Measurements from ENCODE around the gene PRMT2.

Gene PRMT2

GRCh38 chr21:46643379-46644177 lies 8.1 kb downstream of the PRMT2 start:
- ATAC-seq (no peak), DNase-seq (no peak)

- DNase-seq, result no peak
- no peak for ATAC-seq
These were observed 10.4 kb downstream of the PRMT2 start for GRCh38 chr21:46645840-46646239.

GRCh38 chr21:46646541-46647154 lies 11.2 kb downstream of the PRMT2 start:
- DNase-seq (no peak), ATAC-seq (peak; percentile 40)

GRCh38 chr21:46648539-46648938 lies 13.1 kb downstream of the PRMT2 start:
- no peak for DNase-seq
- ATAC-seq, result no peak

GRCh38 chr21:46649356-46649755 lies 13.9 kb downstream of the PRMT2 start:
- no peak for DNase-seq
- no peak for ATAC-seq

- DNase-seq, result no peak
- ATAC-seq, result no peak
These were observed 15.1 kb downstream of the PRMT2 start for GRCh38 chr21:46650476-46651098.

- ATAC-seq (no peak), DNase-seq (no peak)
These were observed 15.6 kb downstream of the PRMT2 start for GRCh38 chr21:46651121-46651520.

GRCh38 chr21:46655230-46655629 lies 19.8 kb downstream of the PRMT2 start:
- no peak for DNase-seq
- no peak for ATAC-seq

- no peak for ATAC-seq
- no peak for DNase-seq
These were observed 21.3 kb downstream of the PRMT2 start for GRCh38 chr21:46656820-46657219.

GRCh38 chr21:46660505-46660904 lies 25.0 kb downstream of the PRMT2 start:
- peak; percentile 49 for DNase-seq
- ATAC-seq, result peak; percentile 86

GRCh38 chr21:46661211-46661625 lies 25.7 kb downstream of the PRMT2 start:
- DNase-seq (peak; percentile 65), ATAC-seq (peak; percentile 41)

GRCh38 chr21:46661642-46662366 lies 26.3 kb downstream of the PRMT2 start:
- DNase-seq (peak; percentile 18), ATAC-seq (no peak)

GRCh38 chr21:46662367-46662654 lies 26.8 kb downstream of the PRMT2 start:
- ATAC-seq (no peak), DNase-seq (no peak)

GRCh38 chr21:46662765-46663500 lies 27.5 kb downstream of the PRMT2 start:
- no peak for ATAC-seq
- no peak for DNase-seq

- no peak for ATAC-seq
These were observed 28.3 kb downstream of the PRMT2 start for GRCh38 chr21:46663754-46664153.

GRCh38 chr21:46664316-46664995 lies 29.0 kb downstream of the PRMT2 start:
- ATAC-seq (no peak), DNase-seq (no peak)

More at GRCh38 chr21:46663754-46664153, 28.3 kb downstream of the PRMT2 start:
- DNase-seq, result no peak

- ATAC-seq, result no peak
- DNase-seq, result no peak
These were observed 30.1 kb downstream of the PRMT2 start for GRCh38 chr21:46665566-46665965.

GRCh38 chr21:46666941-46667740 lies 31.7 kb downstream of the PRMT2 start:
- peak; percentile 54 for ATAC-seq

GRCh38 chr21:46667741-46668380 lies 32.4 kb downstream of the PRMT2 start:
- DNase-seq (peak; percentile 29), ATAC-seq (peak; percentile 53)

More at GRCh38 chr21:46666941-46667740, 31.7 kb downstream of the PRMT2 start:
- DNase-seq, result peak; percentile 40

- DNase-seq (no peak), ATAC-seq (no peak)
These were observed 32.9 kb downstream of the PRMT2 start for GRCh38 chr21:46668381-46668780.

Data from stimulated activated naive CD8-positive, alpha-beta T cell treated with anti-CD3 and anti-CD28 coated beads, Interleukin-15, Interleukin-2, amounts not matched to agents 100 U/mL and 50 U/mL, for 24 hours (primary cell).